Neural cell (in vitro differentiated cells): ENCODE results near the gene VWC2. TPM values are rescaled to one million over a fixed set of nuclear protein-coding genes. Genes with fewer than 3 reads are reported as not detected.

Source experiments
- H2AFZ ChIP-seq: fragments of 200-600, 300-800 bp; sonication (generic), shearing (Covaris generic); 2 replicates; pipeline ENCODE4 v1.6.0; 2014; ENCODE audit warnings: low read depth, mild to moderate bottlenecking, antibody characterized with exemption, low read length, moderate library complexity
- H3F3A ChIP-seq: fragments of 200-600 bp; shearing (Covaris generic); 2 replicates; pipeline ENCODE4 v1.6.1; 2016; ENCODE audit warnings: mild to moderate bottlenecking, moderate library complexity, mixed read lengths, antibody characterized with exemption, low read length; ENCODE audit not compliant: insufficient read depth, poor library complexity, severe bottlenecking
- H3K27ac ChIP-seq: fragments of 200-600, 300-800 bp; sonication (generic), shearing (Covaris generic); 2 replicates; pipeline ENCODE4 v1.5.1; 2014; ENCODE audit warnings: mild to moderate bottlenecking, low read length, moderate library complexity
- H3K27me3 ChIP-seq: fragments of 300-800, 200-600 bp; sonication (generic), shearing (Covaris generic); 2 replicates; pipeline ENCODE4 v1.6.0; 2014; ENCODE audit warnings: mild to moderate bottlenecking, low read depth, low read length, moderate library complexity; ENCODE audit not compliant: insufficient read depth
- H3K36me3 ChIP-seq: fragments of 300-800, 200-600 bp; sonication (generic), shearing (Covaris generic); 2 replicates; pipeline ENCODE4 v1.5.1; 2014; ENCODE audit warnings: mild to moderate bottlenecking, antibody characterized with exemption, low read length, moderate library complexity; ENCODE audit not compliant: insufficient read depth
- H3K4me2 ChIP-seq: fragments of 300-800, 200-600 bp; sonication (generic), shearing (Covaris generic); 2 replicates; pipeline ENCODE4 v1.6.0; 2014; ENCODE audit warnings: mild to moderate bottlenecking, low read length
- H3K4me3 ChIP-seq: fragments of 300-800, 200-600 bp; sonication (generic), shearing (Covaris generic); 2 replicates; pipeline ENCODE4 v1.5.1; 2014; ENCODE audit warnings: mild to moderate bottlenecking, low read length, moderate library complexity
- H3K79me2 ChIP-seq: fragments of 200-600 bp; shearing (Covaris generic); replicated peaks from 2 replicates; pipeline ENCODE4 v1.6.0; 2014; ENCODE audit warnings: mild to moderate bottlenecking, low read length, moderate library complexity; ENCODE audit not compliant: insufficient read depth
- H3K9ac ChIP-seq: fragments of 300-800, 200-600 bp; sonication (generic), shearing (Covaris generic); 2 replicates; pipeline ENCODE4 v1.6.1; 2016; ENCODE audit warnings: mild to moderate bottlenecking, low read length, mixed read lengths
- H3K9me2 ChIP-seq: fragments of 200-600 bp; shearing (Covaris generic); 2 replicates; pipeline ENCODE4 v1.6.1; 2016; ENCODE audit warnings: mild to moderate bottlenecking, low read length, mixed read lengths; ENCODE audit not compliant: insufficient read depth
- H3K9me3 ChIP-seq: fragments of 200-600, 300-800 bp; sonication (generic), shearing (Covaris generic); 2 replicates; pipeline ENCODE4 v1.6.1; 2016; ENCODE audit warnings: mild to moderate bottlenecking, mixed run types, low read length, moderate library complexity, mixed read lengths
- H4K20me1 ChIP-seq: fragments of 200-600 bp; shearing (Covaris generic); 2 replicates; pipeline ENCODE4 v1.6.1; 2016; ENCODE audit warnings: mild to moderate bottlenecking, mixed run types; ENCODE audit not compliant: insufficient read depth
- EP300 ChIP-seq: fragments of 450-650 bp; conservative IDR thresholded peaks from 2 replicates; pipeline ENCODE4 v1.6.1; 2014; ENCODE audit warnings: antibody characterized with exemption, mild to moderate bottlenecking, moderate library complexity; ENCODE audit not compliant: poor library complexity, severe bottlenecking
- EZH2 ChIP-seq: fragments of 200-600, 300-800 bp; shearing (Covaris generic), sonication (generic); IDR thresholded peaks from 2 replicates; pipeline ENCODE4 v1.6.1; 2014; ENCODE audit warnings: antibody characterized with exemption, low read length, borderline replicate concordance, mild to moderate bottlenecking; ENCODE audit not compliant: insufficient read depth, poor library complexity, severe bottlenecking
- MXI1 ChIP-seq: fragments of 450-650 bp; conservative IDR thresholded peaks from 2 replicates; pipeline ENCODE4 v1.6.1; 2014; ENCODE audit warnings: antibody characterized with exemption, mild to moderate bottlenecking; ENCODE audit not compliant: poor library complexity, severe bottlenecking
- POLR2AphosphoS5 ChIP-seq: IDR thresholded peaks from 2 replicates; pipeline ENCODE4 v1.6.1; 2012
- RAD21 ChIP-seq: fragments of 450-650 bp; conservative IDR thresholded peaks from 2 replicates; pipeline ENCODE4 v1.6.1; 2014; ENCODE audit warnings: antibody characterized with exemption, mild to moderate bottlenecking, moderate library complexity
- SMC3 ChIP-seq: fragments of 450-650 bp; conservative IDR thresholded peaks from 2 replicates; pipeline ENCODE4 v1.6.1; 2014; ENCODE audit warnings: antibody characterized with exemption, mild to moderate bottlenecking, moderate library complexity; ENCODE audit not compliant: poor library complexity
- TAF1 ChIP-seq: IDR thresholded peaks from 2 replicates; pipeline ENCODE4 v1.6.1; 2012; ENCODE audit warnings: low read depth
- polyA plus RNA-seq: library from polyadenylated mRNA; depleted of rRNA; stranded (reverse); fragments of >200 nt; gene quantifications from 2 replicates; pipeline ENCODE4 v1.2.3, GENCODE V29; 2014
- TF ChIP-seq, protein P1 (sequence below): IDR thresholded peaks from 2 replicates; pipeline ENCODE4 v1.6.1; 2012; ENCODE audit warnings: borderline replicate concordance
- TF ChIP-seq, protein P2 (sequence below): fragments of 450-650 bp; IDR thresholded peaks from 2 replicates; pipeline ENCODE4 v1.5.1; 2014; ENCODE audit warnings: antibody characterized with exemption, mild to moderate bottlenecking, moderate library complexity; ENCODE audit not compliant: poor library complexity, severe bottlenecking

Gene VWC2
- polyA plus RNA-seq, 1 donor from 2014 or later, result 4.6 TPM

DNA sequence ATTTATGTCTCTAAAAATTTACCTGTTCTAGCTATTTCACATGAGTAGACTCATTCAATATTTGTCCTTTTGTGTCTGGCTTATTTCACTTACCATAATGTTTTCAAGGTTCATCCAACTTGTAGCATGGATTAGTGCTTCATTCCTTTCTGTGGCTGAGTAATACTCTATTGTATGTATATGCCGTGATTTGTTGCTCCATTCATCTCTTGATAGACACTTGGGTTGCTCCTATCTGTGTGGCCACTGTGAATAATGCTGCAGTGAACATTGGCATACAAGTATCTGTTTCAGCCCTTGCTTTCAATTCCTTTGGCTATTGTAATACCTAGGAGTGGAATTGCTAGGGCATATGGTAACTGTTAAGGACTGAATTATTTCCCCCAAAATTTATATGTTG, 86.9 kb downstream of the VWC2 start:
- H3F3A ChIP-seq, result no peaks in the 10 kb centered on the region
- no peak overlapping the region for H3K4me2 ChIP-seq
- H3K4me3 ChIP-seq, result no peak overlapping the region
- no peaks in the 10 kb centered on the region for H4K20me1 ChIP-seq
- H2AFZ ChIP-seq, result no peak overlapping the region
- H3K79me2 ChIP-seq, result no peaks in the 10 kb centered on the region
- TF ChIP-seq EZH2 (no peak), POLR2AphosphoS5 (no peak), TAF1 (no peak), EP300 (no peak), RAD21 (no peak)
- TF ChIP-seq, protein P1, sequence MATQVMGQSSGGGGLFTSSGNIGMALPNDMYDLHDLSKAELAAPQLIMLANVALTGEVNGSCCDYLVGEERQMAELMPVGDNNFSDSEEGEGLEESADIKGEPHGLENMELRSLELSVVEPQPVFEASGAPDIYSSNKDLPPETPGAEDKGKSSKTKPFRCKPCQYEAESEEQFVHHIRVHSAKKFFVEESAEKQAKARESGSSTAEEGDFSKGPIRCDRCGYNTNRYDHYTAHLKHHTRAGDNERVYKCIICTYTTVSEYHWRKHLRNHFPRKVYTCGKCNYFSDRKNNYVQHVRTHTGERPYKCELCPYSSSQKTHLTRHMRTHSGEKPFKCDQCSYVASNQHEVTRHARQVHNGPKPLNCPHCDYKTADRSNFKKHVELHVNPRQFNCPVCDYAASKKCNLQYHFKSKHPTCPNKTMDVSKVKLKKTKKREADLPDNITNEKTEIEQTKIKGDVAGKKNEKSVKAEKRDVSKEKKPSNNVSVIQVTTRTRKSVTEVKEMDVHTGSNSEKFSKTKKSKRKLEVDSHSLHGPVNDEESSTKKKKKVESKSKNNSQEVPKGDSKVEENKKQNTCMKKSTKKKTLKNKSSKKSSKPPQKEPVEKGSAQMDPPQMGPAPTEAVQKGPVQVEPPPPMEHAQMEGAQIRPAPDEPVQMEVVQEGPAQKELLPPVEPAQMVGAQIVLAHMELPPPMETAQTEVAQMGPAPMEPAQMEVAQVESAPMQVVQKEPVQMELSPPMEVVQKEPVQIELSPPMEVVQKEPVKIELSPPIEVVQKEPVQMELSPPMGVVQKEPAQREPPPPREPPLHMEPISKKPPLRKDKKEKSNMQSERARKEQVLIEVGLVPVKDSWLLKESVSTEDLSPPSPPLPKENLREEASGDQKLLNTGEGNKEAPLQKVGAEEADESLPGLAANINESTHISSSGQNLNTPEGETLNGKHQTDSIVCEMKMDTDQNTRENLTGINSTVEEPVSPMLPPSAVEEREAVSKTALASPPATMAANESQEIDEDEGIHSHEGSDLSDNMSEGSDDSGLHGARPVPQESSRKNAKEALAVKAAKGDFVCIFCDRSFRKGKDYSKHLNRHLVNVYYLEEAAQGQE, result no peak
- TF ChIP-seq, protein P2, sequence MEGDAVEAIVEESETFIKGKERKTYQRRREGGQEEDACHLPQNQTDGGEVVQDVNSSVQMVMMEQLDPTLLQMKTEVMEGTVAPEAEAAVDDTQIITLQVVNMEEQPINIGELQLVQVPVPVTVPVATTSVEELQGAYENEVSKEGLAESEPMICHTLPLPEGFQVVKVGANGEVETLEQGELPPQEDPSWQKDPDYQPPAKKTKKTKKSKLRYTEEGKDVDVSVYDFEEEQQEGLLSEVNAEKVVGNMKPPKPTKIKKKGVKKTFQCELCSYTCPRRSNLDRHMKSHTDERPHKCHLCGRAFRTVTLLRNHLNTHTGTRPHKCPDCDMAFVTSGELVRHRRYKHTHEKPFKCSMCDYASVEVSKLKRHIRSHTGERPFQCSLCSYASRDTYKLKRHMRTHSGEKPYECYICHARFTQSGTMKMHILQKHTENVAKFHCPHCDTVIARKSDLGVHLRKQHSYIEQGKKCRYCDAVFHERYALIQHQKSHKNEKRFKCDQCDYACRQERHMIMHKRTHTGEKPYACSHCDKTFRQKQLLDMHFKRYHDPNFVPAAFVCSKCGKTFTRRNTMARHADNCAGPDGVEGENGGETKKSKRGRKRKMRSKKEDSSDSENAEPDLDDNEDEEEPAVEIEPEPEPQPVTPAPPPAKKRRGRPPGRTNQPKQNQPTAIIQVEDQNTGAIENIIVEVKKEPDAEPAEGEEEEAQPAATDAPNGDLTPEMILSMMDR, result no peak
- H3K9me2 ChIP-seq, result no peaks in the 10 kb centered on the region
- no peaks in the 10 kb centered on the region for H3K27me3 ChIP-seq
- H3K9me3 ChIP-seq, result no peaks in the 10 kb centered on the region
- no peak overlapping the region for H3K9ac ChIP-seq
- no peak overlapping the region for H3K27ac ChIP-seq
- H3K36me3 ChIP-seq, result no peaks in the 10 kb centered on the region

DNA sequence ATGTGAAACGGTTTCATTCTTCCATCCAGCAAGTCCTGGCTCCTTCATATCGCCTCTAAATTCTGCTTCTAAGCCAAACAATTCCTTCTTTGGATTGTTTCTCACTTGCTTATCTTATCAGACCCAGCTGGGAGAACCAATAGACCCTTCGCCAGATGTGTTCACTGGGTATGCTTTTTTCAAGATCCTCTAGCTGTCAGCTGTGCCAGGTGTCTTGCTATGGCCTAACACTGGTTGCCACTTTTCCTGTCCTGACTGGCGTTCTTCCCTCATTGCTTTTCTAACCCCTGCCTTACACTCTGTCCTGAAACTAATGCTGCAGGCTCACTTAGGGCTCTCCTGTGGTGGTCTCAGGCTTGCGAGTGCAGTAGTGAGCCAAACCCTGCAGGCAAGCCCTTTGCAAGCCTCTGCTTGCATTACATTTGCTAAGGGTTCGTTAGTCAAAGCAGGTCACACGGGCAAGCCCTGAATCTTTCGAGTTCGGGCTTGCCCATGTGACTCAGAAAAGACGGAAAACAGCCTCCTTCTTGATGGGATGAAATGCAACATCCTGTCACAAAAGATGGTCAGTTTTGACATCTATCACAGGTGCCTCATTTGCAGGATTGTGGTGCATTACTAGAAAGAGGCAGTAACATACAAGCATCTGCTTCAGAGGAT, 92.8 kb downstream of the VWC2 start:
- Histone ChIP-seq H3K27ac (no peak overlapping the region), H3K4me3 (no peak overlapping the region), H3K9me3 (no peaks in the 10 kb centered on the region), H4K20me1 (no peaks in the 10 kb centered on the region), H3K79me2 (no peaks in the 10 kb centered on the region), H3K9me2 (no peaks in the 10 kb centered on the region), H3K36me3 (no peaks in the 10 kb centered on the region), H3K9ac (no peak overlapping the region), H3F3A (no peaks in the 10 kb centered on the region), H3K27me3 (no peaks in the 10 kb centered on the region), H3K4me2 (no peak overlapping the region), H2AFZ (no peak overlapping the region)
- TF ChIP-seq EP300, result no peak
- no peak for TF ChIP-seq RAD21
- TF ChIP-seq, protein P1, result no peak
- TF ChIP-seq EZH2, result no peak
- no peak for TF ChIP-seq TAF1
- TF ChIP-seq, protein P2, result no peak
- TF ChIP-seq MXI1, result no peak
- no peak for TF ChIP-seq POLR2AphosphoS5
- no peak for TF ChIP-seq SMC3
